D721Med (cell line): ENCODE data around the gene CMTM3.

ENCODE experiments used
- DNase-seq: peaks from one replicate; pipeline ENCODE4 v3.0.0; 2011; ENCODE audit warnings: low spot score; ENCODE audit not compliant: insufficient read length
- FAIRE-seq: peaks from 2 replicates; lab custom pipeline; 2011; peaks lifted over from hg19 to GRCh38; lab: Jason Lieb, UNC
- TF ChIP-seq, protein P1 (sequence below): IDR thresholded peaks from 2 replicates; pipeline ENCODE4 v1.5.1; 2012; ENCODE audit warnings: mild to moderate bottlenecking, control low read depth; ENCODE audit not compliant: insufficient read depth; ENCODE audit errors: missing control alignments

CMTM3 gene

DNA sequence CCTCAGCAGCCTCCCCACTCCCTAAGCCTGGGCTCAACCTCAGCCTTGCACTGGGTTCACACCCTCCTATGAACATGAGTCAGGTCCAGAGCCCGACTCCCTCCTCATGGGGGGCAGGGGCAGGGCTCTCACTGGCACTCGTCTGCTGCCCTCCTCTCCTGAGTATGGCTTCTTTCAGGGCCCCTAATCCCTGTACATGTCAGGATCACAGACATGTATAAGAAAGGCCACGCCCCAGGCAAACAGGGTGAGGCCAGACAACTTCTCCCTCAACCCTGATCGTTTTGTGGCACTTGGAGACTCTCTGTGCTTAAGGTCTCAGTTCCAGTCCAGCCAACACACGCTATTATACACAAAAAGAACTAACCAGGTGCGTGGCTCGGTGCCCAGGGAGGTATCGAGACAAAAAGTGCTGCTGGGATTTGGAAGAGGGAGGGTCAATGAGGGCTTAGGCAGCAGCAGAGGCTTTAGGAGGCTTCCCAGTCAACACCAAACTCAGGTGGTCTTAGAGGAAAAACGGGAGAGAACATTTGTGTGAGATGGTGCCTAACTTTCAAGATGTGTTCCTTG is 45.2 kb downstream of the CMTM3 start:
- DNase-seq, result no peak
- TF ChIP-seq, protein P1, sequence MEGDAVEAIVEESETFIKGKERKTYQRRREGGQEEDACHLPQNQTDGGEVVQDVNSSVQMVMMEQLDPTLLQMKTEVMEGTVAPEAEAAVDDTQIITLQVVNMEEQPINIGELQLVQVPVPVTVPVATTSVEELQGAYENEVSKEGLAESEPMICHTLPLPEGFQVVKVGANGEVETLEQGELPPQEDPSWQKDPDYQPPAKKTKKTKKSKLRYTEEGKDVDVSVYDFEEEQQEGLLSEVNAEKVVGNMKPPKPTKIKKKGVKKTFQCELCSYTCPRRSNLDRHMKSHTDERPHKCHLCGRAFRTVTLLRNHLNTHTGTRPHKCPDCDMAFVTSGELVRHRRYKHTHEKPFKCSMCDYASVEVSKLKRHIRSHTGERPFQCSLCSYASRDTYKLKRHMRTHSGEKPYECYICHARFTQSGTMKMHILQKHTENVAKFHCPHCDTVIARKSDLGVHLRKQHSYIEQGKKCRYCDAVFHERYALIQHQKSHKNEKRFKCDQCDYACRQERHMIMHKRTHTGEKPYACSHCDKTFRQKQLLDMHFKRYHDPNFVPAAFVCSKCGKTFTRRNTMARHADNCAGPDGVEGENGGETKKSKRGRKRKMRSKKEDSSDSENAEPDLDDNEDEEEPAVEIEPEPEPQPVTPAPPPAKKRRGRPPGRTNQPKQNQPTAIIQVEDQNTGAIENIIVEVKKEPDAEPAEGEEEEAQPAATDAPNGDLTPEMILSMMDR, result no peak
- FAIRE-seq, result no peak

DNA sequence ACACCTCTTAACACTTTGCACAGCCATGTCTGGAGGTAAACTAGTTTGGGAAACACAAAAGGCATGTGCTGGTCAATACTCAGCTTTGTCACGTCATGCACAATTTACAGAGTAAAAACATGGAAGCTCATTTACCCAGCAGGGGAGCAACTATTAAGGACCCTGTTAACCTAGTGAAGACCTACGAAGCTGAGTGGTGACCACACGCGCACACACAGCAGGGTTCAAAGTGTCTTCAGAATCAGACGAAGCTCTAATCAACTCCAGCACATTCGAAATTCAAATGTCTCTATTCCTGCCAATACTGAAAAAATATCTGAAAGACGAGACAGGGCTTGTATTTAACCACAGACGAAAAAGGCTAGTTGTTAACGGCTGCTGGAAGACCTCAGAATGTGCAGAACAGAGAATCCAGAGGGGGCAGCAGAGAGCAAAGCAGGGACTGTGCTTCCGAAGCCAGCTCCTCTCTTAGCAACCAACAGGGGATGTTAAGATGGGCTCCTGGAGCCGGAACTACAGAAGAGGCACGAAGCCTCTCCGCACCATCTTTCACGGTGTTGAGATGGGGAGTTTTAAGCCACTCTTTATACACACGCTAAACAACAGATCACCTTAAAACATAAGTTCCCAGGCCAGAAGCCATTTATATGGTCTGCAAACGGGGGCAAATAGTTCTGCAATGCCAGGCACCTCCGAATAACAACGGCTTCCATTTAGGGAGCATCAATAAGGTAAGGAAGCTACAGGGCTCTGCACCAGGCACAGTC is 46.4 kb downstream of the CMTM3 start:
- DNase-seq (no peak), FAIRE-seq (no peak)
- TF ChIP-seq, protein P1, result peak; percentile 95

DNA sequence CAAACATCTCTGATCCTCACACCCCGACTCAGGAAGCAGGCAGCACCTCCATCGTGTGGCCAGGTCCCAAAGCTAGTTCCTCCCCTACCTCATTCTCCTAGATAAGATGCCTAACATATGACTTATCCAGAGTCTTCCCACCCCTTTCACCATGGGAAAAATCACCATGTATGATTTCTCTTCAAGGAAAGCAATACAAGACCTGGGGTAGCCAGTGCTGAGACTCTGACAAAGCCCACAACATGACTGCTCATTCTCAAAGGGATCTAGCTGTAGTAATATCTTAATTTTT is 46.9 kb downstream of the CMTM3 start:
- TF ChIP-seq, protein P1, result no peak
- DNase-seq (no peak), FAIRE-seq (no peak)

DNA sequence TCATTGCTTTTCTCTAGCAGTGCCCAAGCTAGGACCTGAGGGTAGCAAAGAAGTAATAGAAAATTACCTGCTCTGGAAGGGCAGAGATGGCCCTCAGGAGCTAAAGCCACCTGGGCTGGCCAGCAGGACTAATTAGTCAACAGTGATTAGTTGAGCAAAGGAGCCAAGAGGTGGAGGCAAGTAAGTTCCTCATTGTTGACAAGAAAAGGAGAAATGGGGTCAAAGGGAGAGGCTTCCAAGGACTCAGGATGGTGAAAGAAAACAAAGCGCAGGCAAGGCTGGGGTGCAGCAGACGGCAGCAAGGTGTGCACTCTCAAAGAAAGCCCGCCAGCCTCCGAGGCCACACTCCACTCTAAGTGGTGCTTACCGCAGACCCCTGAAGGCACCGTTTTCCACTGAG is 47.5 kb downstream of the CMTM3 start:
- TF ChIP-seq, protein P1, result no peak
- FAIRE-seq (no peak), DNase-seq (no peak)

DNA sequence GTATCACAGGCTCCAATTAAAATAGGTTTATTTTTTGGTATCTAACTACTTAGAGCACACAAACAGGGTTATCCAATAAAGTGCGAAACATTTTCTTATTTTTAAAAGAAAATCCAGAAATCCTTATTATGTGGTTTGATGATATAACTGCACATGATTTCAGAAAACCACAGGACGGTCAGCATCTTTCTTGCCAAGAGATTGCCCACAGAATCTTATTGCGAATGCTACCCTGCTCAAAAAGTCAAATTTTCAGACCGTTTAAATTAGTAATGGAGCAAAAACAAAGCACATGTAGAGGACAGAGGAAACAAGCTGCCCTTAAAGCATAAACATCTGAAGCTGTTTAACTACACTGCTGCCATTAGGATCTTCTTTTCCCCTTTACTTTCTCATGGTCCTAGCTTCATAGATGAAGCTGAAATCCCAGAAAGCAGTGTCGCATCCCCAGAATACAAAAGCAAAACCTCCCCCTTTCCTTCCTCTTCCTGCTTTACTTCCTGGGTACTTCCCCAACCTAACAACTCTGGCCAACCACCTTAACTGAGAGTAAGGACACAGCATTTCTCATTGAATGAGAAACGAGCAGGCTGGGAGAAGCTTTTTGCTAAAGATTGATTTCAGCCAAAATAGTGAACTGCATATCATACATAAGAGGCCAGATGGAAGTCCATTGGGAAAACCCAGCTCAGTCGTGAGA is 48.3 kb downstream of the CMTM3 start:
- FAIRE-seq (no peak), DNase-seq (no peak)
- TF ChIP-seq, protein P1, result no peak

DNA sequence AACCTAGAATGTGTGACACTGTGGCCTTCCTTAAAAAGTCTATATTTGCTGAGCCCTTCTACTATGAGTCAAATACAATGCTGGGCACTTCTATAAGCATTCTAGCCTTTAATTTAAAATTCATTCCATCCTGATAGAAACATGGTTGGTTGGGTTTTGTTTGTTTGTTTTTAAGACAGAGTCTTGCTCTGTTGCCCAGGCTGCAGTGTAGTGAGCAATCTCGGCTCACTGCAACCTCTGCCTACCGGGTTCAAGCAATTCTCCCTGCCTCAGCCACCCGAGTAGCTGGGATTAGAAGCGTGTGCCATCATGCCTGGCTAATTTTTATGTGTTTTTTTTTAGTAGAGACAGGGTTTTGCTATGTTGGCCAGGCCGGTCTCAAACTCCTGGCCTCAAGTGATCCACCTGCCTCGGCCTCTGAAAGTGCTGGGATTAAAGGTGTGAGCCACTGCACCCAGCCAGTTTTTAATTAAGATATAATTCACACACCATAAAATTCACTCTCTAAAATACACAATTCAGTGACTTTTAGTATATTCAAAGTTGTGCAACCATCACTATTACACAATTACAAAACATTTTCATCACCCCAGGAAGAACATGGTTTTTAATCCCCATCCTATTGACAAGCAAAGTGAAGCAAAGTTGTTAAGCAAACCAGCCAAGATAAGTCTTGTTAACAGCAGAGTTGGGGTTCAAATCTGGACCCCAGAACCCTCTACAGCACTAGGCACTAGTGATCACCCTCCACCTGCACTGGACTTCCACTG is 49.3 kb downstream of the CMTM3 start:
- FAIRE-seq (no peak), DNase-seq (no peak)
- TF ChIP-seq, protein P1, result no peak
